CD4-positive, CD25-positive, alpha-beta regulatory T cell (primary cell): ENCODE data around the gene LRMDA. TPM values are rescaled to one million over a fixed set of nuclear protein-coding genes. Genes with fewer than 3 reads are reported as not detected.

Source experiments
- ATAC-seq, 2 donors: fragments of 150-1000 bp; cut with Tn5 transposase; one replicate each; pipeline ENCODE4 v1.10.0; 2021; ENCODE audit warnings: low read depth in 2 of 2, moderate number of reproducible peaks in 2 of 2, moderate library complexity in 1 of 2
- DNase-seq, 3 donors: peaks; one replicate each; pipeline versions ENCODE4 v3.0.0 to v3.0.0-alpha.2; 2012 to 2022; ENCODE audit warnings: mixed read lengths in 1 of 3
- H3K27ac ChIP-seq: one replicate; pipeline ENCODE4 v1.7.0; 2013; ENCODE audit warnings: mild to moderate bottlenecking, low read length; ENCODE audit not compliant: insufficient read depth, poor library complexity, severe bottlenecking
- H3K27me3 ChIP-seq: one replicate; pipeline ENCODE4 v1.7.0; 2013; ENCODE audit warnings: low read length; ENCODE audit not compliant: control insufficient read depth, insufficient read depth
- H3K36me3 ChIP-seq: one replicate; pipeline ENCODE4 v1.7.0; 2013; ENCODE audit warnings: mild to moderate bottlenecking, low read length, moderate library complexity; ENCODE audit not compliant: control insufficient read depth, insufficient read depth
- H3K4me1 ChIP-seq: 2 replicates; pipeline ENCODE4 v1.7.0; 2013; ENCODE audit warnings: mild to moderate bottlenecking, low read length; ENCODE audit not compliant: insufficient read depth, control insufficient read depth, poor library complexity, severe bottlenecking
- H3K4me3 ChIP-seq: one replicate; pipeline ENCODE4 v1.7.0; 2013; ENCODE audit warnings: low read depth, mild to moderate bottlenecking, low read length, moderate library complexity
- H3K9me3 ChIP-seq, 2 experiments: 1 replicate in 1 of 2; 2 replicates in 1 of 2; pipeline ENCODE4 v1.7.0; 2013; ENCODE audit warnings: low read length in 2 of 2, mild to moderate bottlenecking in 1 of 2, moderate library complexity in 1 of 2; ENCODE audit not compliant: control insufficient read depth in 2 of 2
- H3K27ac Mint-ChIP-seq, 3 donors: one replicate each; pipeline ENCODE4 v1.8.0; 2020 to 2022; ENCODE audit warnings: mild to moderate bottlenecking in 3 of 3, mixed read lengths in 3 of 3, moderate library complexity in 2 of 3
- H3K27me3 Mint-ChIP-seq: one replicate; pipeline ENCODE4 v1.8.0; 2022; ENCODE audit warnings: mild to moderate bottlenecking, mixed read lengths
- H3K36me3 Mint-ChIP-seq: one replicate; pipeline ENCODE4 v1.8.0; 2020; ENCODE audit warnings: mixed read lengths
- H3K4me1 Mint-ChIP-seq, 4 donors: one replicate each; pipeline ENCODE4 v1.8.0; 2020 to 2022; ENCODE audit warnings: mixed read lengths in 4 of 4, mild to moderate bottlenecking in 1 of 4
- H3K4me3 Mint-ChIP-seq, 4 donors: one replicate each; pipeline ENCODE4 v1.8.0; 2020 to 2022; ENCODE audit warnings: mild to moderate bottlenecking in 4 of 4, mixed read lengths in 4 of 4, moderate library complexity in 3 of 4
- H3K9me3 Mint-ChIP-seq, 7 donors: one replicate each; pipeline ENCODE4 v1.8.0; 2020 to 2022; ENCODE audit warnings: mixed read lengths in 7 of 7, mild to moderate bottlenecking in 3 of 7, moderate library complexity in 2 of 7
- polyA plus RNA-seq, 4 donors: library from polyadenylated mRNA; unstranded; fragments of 300-500 nt; fragmentation: Illumina TruSeq; gene quantifications; one replicate each; pipeline ENCODE4 v1.2.3, GENCODE V29; 2021
- total RNA-seq: library from RNA; stranded (reverse); gene quantifications from one replicate; pipeline ENCODE4 v1.2.3, GENCODE V29; 2022

The LRMDA gene
- total and polyA plus RNA-seq, 5 donors from 2014 or later: 0.10 TPM; not detected in 4

- Histone ChIP-seq H3K4me1 (no peaks in the 10 kb centered on the region), H3K27me3 (no peaks in the 10 kb centered on the region), H3K4me3 (no peak overlapping the region), H3K9me3 (no peaks in the 10 kb centered on the region), H3K27ac (no peak overlapping the region), H3K36me3 (no peaks in the 10 kb centered on the region)
- no peaks in the 10 kb centered on the region for H3K36me3 Mint-ChIP-seq
- ATAC-seq (no peak), DNase-seq (no peak)
- no peak overlapping the region for H3K27ac Mint-ChIP-seq
- H3K9me3 Mint-ChIP-seq: peaks cover 0 to 4% (median 0%) of the 10 kb centered on the region in 7 donors
- H3K27me3 Mint-ChIP-seq: peaks cover 4% of the 10 kb centered on the region
- no peaks in the 10 kb centered on the region for H3K4me1 Mint-ChIP-seq
- H3K4me3 Mint-ChIP-seq: no peak overlapping the region
Observed at GRCh38 chr10:75939541-75939940, 508.1 kb downstream of the LRMDA start.

GRCh38 chr10:75940742-75941141 lies 509.3 kb downstream of the LRMDA start:
- Histone ChIP-seq H3K4me3 (no peak overlapping the region), H3K36me3 (no peaks in the 10 kb centered on the region), H3K4me1 (no peaks in the 10 kb centered on the region), H3K9me3 (peaks cover 0 to 2% of the 10 kb centered on the region in 2 experiments), H3K27me3 (peaks cover 2% of the 10 kb centered on the region), H3K27ac (no peak overlapping the region)
- DNase-seq (no peak), ATAC-seq (no peak)
- Mint-ChIP-seq H3K4me1 (no peaks in the 10 kb centered on the region), H3K36me3 (no peaks in the 10 kb centered on the region), H3K9me3 (peaks cover 0 to 11% (median 1%) of the 10 kb centered on the region in 7 donors), H3K27ac (no peak overlapping the region), H3K27me3 (peaks cover 4% of the 10 kb centered on the region), H3K4me3 (no peak overlapping the region)

GRCh38 chr10:75941223-75941801 lies 509.9 kb downstream of the LRMDA start:
- no peak overlapping the region for H3K4me3 Mint-ChIP-seq
- Histone ChIP-seq H3K27ac (no peak overlapping the region), H3K9me3 (peaks cover 0 to 2% of the 10 kb centered on the region in 2 experiments), H3K4me3 (no peak overlapping the region), H3K36me3 (no peaks in the 10 kb centered on the region), H3K4me1 (no peaks in the 10 kb centered on the region), H3K27me3 (peaks cover 2% of the 10 kb centered on the region)
- ATAC-seq (no peak), DNase-seq (no peak)
- H3K27ac Mint-ChIP-seq: no peak overlapping the region
- H3K4me1 Mint-ChIP-seq: no peaks in the 10 kb centered on the region
- H3K27me3 Mint-ChIP-seq: peaks cover 4% of the 10 kb centered on the region
- H3K36me3 Mint-ChIP-seq: no peaks in the 10 kb centered on the region
- peaks cover 0 to 16% (median 1%) of the 10 kb centered on the region in 7 donors for H3K9me3 Mint-ChIP-seq

- Mint-ChIP-seq H3K4me1 (no peaks in the 10 kb centered on the region), H3K4me3 (no peak overlapping the region), H3K36me3 (no peaks in the 10 kb centered on the region)
Observed at GRCh38 chr10:75944061-75944460, 512.6 kb downstream of the LRMDA start.

GRCh38 chr10:75948583-75948982 lies 517.2 kb downstream of the LRMDA start:
- ATAC-seq (no peak), DNase-seq (no peak)
- Mint-ChIP-seq H3K27me3 (no peaks in the 10 kb centered on the region), H3K4me3 (no peak overlapping the region), H3K36me3 (no peaks in the 10 kb centered on the region), H3K4me1 (no peaks in the 10 kb centered on the region), H3K27ac (no peak overlapping the region), H3K9me3 (peaks cover 0 to 16% (median 4%) of the 10 kb centered on the region in 7 donors)
- Histone ChIP-seq H3K27me3 (peaks cover 2% of the 10 kb centered on the region), H3K36me3 (no peaks in the 10 kb centered on the region), H3K27ac (no peak overlapping the region), H3K4me1 (no peaks in the 10 kb centered on the region), H3K4me3 (no peak overlapping the region), H3K9me3 (peaks cover 0 to 2% of the 10 kb centered on the region in 2 experiments)

More at GRCh38 chr10:75944061-75944460, 512.6 kb downstream of the LRMDA start:
- Histone ChIP-seq H3K4me3 (no peak overlapping the region), H3K9me3 (peaks cover 0 to 2% of the 10 kb centered on the region in 2 experiments), H3K27me3 (peaks cover 2% of the 10 kb centered on the region), H3K36me3 (no peaks in the 10 kb centered on the region), H3K27ac (no peak overlapping the region), H3K4me1 (no peaks in the 10 kb centered on the region)
- Mint-ChIP-seq H3K27ac (no peak overlapping the region), H3K9me3 (peaks cover 0 to 16% (median 3%) of the 10 kb centered on the region in 7 donors), H3K27me3 (no peaks in the 10 kb centered on the region)
- DNase-seq (no peak), ATAC-seq (no peak)

- peaks cover 0 to 9% (median 3%) of the 10 kb centered on the region in 7 donors for H3K9me3 Mint-ChIP-seq
- no peaks in the 10 kb centered on the region for H3K27me3 ChIP-seq
- ATAC-seq (no peak), DNase-seq (no peak)
- H3K4me1 ChIP-seq: no peaks in the 10 kb centered on the region
- H3K27ac ChIP-seq: no peak overlapping the region
- H3K4me3 Mint-ChIP-seq: no peak overlapping the region
- H3K9me3 ChIP-seq: no peaks in the 10 kb centered on the region
- H3K36me3 Mint-ChIP-seq: no peaks in the 10 kb centered on the region
- H3K36me3 ChIP-seq: no peaks in the 10 kb centered on the region
- H3K4me3 ChIP-seq: no peak overlapping the region
- no peak overlapping the region for H3K27ac Mint-ChIP-seq
- no peaks in the 10 kb centered on the region for H3K4me1 Mint-ChIP-seq
- H3K27me3 Mint-ChIP-seq: no peaks in the 10 kb centered on the region
Observed at GRCh38 chr10:75950307-75950706, 518.9 kb downstream of the LRMDA start.

GRCh38 chr10:75950997-75951589 lies 519.7 kb downstream of the LRMDA start:
- H3K27me3 Mint-ChIP-seq: no peaks in the 10 kb centered on the region
- no peak overlapping the region for H3K4me3 Mint-ChIP-seq
- Histone ChIP-seq H3K36me3 (no peaks in the 10 kb centered on the region), H3K4me3 (no peak overlapping the region), H3K27ac (no peak overlapping the region), H3K27me3 (no peaks in the 10 kb centered on the region), H3K4me1 (no peaks in the 10 kb centered on the region), H3K9me3 (no peaks in the 10 kb centered on the region)
- ATAC-seq: no peak
- no peaks in the 10 kb centered on the region for H3K36me3 Mint-ChIP-seq
- peaks cover 0 to 5% (median 2%) of the 10 kb centered on the region in 7 donors for H3K9me3 Mint-ChIP-seq
- no peak overlapping the region for H3K27ac Mint-ChIP-seq
- H3K4me1 Mint-ChIP-seq: no peaks in the 10 kb centered on the region
- no peak for DNase-seq

GRCh38 chr10:75951627-75952026 lies 520.2 kb downstream of the LRMDA start:
- Histone ChIP-seq H3K36me3 (no peaks in the 10 kb centered on the region), H3K9me3 (no peaks in the 10 kb centered on the region), H3K27ac (no peak overlapping the region), H3K4me1 (no peaks in the 10 kb centered on the region), H3K27me3 (no peaks in the 10 kb centered on the region), H3K4me3 (no peak overlapping the region)
- no peak overlapping the region for H3K27ac Mint-ChIP-seq
- DNase-seq: no peak
- no peak overlapping the region for H3K4me3 Mint-ChIP-seq
- ATAC-seq: no peak
- H3K27me3 Mint-ChIP-seq: no peaks in the 10 kb centered on the region
- H3K36me3 Mint-ChIP-seq: no peaks in the 10 kb centered on the region
- H3K9me3 Mint-ChIP-seq: peaks cover 0 to 5% (median 1%) of the 10 kb centered on the region in 7 donors
- no peaks in the 10 kb centered on the region for H3K4me1 Mint-ChIP-seq
